GM12865 (cell line): Measurements from ENCODE around the gene FAM162B.

Source experiments
- DNase-seq: peaks from one replicate; pipeline ENCODE4 v3.0.0; 2010; ENCODE audit warnings: low read depth
- H3K4me3 ChIP-seq: 2 replicates; pipeline ENCODE4 v1.5.1; 2011; ENCODE audit warnings: mild to moderate bottlenecking, low read depth, low read length, control low read depth
- TF ChIP-seq, protein P1 (sequence below): IDR thresholded peaks from 2 replicates; pipeline ENCODE4 v1.5.1; 2011; ENCODE audit warnings: low read length, control low read depth, low read depth, inconsistent platforms; ENCODE audit not compliant: insufficient read depth; ENCODE audit errors: missing control alignments

Gene FAM162B

DNA sequence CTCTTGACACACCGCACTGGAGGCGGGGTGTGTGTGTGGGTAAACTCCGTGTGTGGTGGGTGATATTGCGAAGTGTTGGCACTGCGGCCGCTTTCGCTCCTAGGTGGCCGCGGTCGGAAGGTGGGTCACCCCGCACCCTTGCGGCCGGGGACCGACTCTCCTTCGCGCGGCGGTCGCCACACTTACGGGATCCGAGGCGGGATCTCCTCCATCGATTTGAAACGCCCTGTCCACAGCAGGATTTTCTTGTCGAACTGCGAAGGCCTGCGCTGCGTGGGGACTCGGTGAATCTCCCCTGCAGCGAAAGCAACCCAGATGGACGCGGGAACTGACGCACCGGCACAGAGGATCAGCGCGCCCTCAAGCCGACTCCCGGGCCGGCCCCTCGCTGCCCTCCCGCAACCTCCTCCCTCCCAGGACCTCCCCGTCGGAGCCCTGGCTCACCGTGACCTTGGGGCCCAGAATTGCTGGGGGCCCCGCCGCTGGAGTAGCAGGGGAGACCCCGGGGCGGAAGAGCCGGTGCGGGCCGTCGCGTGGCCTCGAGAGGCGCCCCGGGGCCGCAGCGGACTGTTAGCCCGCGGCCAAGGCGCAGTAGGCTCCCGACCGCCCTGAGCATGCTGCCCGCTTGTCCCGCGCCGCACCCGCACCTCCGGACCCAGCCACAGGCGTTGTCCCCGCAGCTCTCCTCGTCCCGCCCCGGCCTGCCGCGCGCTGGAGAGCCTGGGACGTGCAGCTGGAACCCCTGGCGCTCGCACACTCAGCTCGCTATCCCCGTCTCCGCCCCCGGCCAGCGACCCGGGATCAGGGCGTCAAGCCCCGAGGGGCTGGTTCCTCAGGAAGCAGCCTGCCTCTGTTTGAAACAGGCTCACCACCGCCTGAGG lies at the start of gene FAM162B:
FAM162B (minus strand) TSS at position 759 of the 881 bp plus-strand sequence; CDS start at position 616, 143 bp downstream.
- H3K4me3 ChIP-seq = no peak within 1 kb of the TSS
- DNase-seq = no peak
- TF ChIP-seq, protein P1, sequence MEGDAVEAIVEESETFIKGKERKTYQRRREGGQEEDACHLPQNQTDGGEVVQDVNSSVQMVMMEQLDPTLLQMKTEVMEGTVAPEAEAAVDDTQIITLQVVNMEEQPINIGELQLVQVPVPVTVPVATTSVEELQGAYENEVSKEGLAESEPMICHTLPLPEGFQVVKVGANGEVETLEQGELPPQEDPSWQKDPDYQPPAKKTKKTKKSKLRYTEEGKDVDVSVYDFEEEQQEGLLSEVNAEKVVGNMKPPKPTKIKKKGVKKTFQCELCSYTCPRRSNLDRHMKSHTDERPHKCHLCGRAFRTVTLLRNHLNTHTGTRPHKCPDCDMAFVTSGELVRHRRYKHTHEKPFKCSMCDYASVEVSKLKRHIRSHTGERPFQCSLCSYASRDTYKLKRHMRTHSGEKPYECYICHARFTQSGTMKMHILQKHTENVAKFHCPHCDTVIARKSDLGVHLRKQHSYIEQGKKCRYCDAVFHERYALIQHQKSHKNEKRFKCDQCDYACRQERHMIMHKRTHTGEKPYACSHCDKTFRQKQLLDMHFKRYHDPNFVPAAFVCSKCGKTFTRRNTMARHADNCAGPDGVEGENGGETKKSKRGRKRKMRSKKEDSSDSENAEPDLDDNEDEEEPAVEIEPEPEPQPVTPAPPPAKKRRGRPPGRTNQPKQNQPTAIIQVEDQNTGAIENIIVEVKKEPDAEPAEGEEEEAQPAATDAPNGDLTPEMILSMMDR = no peak

DNA sequence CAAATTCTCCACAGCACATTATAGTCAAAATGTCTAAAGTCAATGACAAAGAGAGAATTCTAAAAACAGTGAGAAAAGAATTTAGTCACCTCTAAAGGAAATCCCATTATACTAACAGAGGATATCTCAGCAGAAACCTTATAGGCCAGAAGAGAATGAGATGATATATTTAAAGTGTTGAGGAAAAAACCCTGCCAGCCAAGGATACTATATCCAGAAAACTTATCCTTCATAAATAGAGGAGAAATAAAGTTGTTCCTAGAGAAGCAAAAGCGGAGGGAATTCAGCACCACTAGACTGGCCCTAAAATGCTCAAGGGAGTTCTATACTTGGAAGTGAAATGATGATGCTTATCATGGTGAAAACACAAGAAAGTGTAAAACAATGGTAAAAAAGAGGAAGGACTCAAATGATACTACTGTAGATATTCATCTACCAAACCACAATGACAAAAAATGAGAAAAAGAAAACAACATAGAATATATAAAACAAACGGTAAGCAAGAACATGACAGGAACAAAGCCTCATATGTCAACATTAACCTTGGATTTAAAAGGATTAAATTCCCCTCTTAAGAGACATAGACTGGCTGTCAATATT lies 46.6 kb upstream of the FAM162B start:
- DNase-seq = no peak
- TF ChIP-seq, protein P1 = no peak
- no peak overlapping the region for H3K4me3 ChIP-seq

DNA sequence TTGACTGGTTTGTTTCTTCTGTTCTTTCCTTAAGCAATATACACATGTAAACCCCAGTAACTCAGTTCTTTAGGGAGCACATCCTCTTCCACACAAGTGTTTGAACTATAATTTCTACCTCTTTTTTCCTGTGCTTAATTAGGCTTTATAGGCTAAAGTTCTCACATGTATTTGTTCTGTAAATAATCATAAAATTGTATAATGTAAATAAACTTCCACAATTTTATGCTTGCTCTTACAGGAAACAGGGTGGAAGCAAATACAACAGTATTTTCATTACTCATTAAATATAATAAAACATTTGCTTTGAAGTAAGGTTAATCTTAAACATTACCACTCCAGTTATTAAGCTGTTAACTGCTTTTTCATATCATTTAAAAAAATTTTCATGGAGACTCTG lies 36.5 kb upstream of the FAM162B start:
- TF ChIP-seq, protein P1 = no peak
- no peak for DNase-seq

DNA sequence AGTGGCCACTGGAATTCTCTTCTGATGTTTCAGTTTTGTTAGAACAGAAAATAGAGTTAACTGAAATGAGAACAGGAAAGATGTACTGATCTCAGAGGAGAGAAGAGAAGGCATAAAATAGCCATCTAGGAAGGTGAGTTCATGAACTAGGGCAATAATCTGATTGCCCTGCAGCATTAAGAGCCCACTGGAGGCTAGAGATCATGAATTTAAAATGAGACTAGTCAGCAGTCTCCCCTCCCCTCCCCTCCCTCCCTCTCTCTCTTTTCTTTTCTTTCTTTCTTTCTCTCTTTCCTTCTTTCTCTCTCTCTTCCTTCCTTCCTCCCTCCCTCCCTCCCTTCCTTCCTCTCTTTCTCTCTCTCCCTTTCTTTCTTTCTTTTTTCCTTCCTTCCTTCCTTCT lies 34.4 kb upstream of the FAM162B start:
- TF ChIP-seq, protein P1 = no peak
- H3K4me3 ChIP-seq = no peak overlapping the region
- DNase-seq = no peak

More for the DNA sequence above, 36.5 kb upstream of the FAM162B start:
- no peak overlapping the region for H3K4me3 ChIP-seq

DNA sequence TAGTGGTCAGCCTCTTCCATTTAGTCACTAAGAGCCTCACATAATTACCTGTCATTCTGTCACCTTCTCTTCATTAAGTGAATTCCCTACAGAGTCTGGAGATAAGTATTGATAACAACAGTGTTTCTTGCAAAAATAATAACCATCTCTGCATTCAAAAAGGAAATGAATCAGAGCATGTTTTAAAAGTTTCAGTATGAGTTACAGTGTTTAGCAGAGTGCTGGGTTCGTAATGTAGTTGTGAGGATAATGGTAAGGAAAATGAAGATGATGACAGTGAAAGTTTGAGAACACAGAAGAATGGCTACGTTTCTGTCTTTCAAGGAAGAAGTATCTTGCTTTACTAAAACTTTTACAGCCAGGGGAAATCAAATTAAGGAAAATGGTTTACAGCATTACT lies 32.1 kb upstream of the FAM162B start:
- no peak for DNase-seq
- TF ChIP-seq, protein P1 = no peak
- H3K4me3 ChIP-seq = no peak overlapping the region

DNA sequence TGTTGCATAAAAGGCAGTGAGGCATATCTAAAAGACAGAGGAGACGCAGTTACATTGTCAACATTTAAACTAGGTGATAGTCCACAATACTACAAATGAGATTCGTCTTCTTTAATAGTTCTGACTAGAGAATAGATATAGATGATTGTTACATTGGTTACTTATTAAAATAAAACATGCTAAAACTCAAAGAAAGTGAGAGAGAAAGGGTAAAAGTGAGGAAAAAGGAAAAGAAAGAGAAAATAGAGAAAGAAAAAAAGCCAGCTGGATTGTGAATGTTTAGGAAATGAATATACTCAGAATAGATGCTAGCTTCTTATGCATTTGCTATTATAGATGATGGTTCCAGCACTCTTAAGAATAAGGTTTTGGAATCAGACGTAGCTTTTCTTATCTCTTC lies 27.7 kb upstream of the FAM162B start:
- H3K4me3 ChIP-seq = no peak overlapping the region
- no peak for DNase-seq
- TF ChIP-seq, protein P1 = no peak
